HEK293T (cell line): Measurements from ENCODE around the gene CCDC80.

ENCODE experiments used
- CTCF ChIA-PET: fragments of 350-600 bp; formaldehyde crosslinking; extraction: SDS; loops from one replicate; lab custom pipeline; 2021; ENCODE audit warnings: antibody characterized with exemption, inconsistent platforms; lab: Yijun Ruan, JAX
- POLR2A ChIA-PET: fragments of 350-600 bp; formaldehyde crosslinking; extraction: SDS; loops from one replicate; lab custom pipeline; 2020; ENCODE audit warnings: antibody characterized with exemption, inconsistent platforms; lab: Yijun Ruan, JAX
- DNase-seq: peaks from one replicate; pipeline ENCODE4 v3.0.0; 2012; ENCODE audit warnings: mixed read lengths; ENCODE audit errors: extremely low spot score
- ARNT ChIP-seq: fragments of 450-650 bp; IDR thresholded peaks from 2 replicates; pipeline ENCODE4 v1.6.1; 2017; ENCODE audit warnings: mild to moderate bottlenecking
- BHLHE40 ChIP-seq: fragments of 450-650 bp; IDR thresholded peaks from 2 replicates; pipeline ENCODE4 v1.6.1; 2016; ENCODE audit warnings: mild to moderate bottlenecking, moderate library complexity, borderline replicate concordance
- CTBP1 ChIP-seq: fragments of 450-650 bp; IDR thresholded peaks from 2 replicates; pipeline ENCODE4 v1.6.1; 2016; ENCODE audit warnings: borderline replicate concordance
- ELF4 ChIP-seq: fragments of 450-650 bp; IDR thresholded peaks from 2 replicates; pipeline ENCODE4 v1.6.1; 2017; ENCODE audit warnings: antibody characterized with exemption
- FOXA1 ChIP-seq: fragments of 450-650 bp; IDR thresholded peaks from 2 replicates; pipeline ENCODE4 v1.6.1; 2016; ENCODE audit warnings: mild to moderate bottlenecking
- FOXK2 ChIP-seq: fragments of 450-650 bp; IDR thresholded peaks from 2 replicates; pipeline ENCODE4 v1.6.1; 2016; ENCODE audit warnings: mild to moderate bottlenecking
- FOXM1 ChIP-seq: fragments of 450-650 bp; IDR thresholded peaks from 2 replicates; pipeline ENCODE4 v1.6.1; 2017; ENCODE audit warnings: mild to moderate bottlenecking, borderline replicate concordance
- HDGF ChIP-seq: fragments of 450-650 bp; IDR thresholded peaks from 2 replicates; pipeline ENCODE4 v1.6.1; 2017; ENCODE audit warnings: antibody characterized with exemption, borderline replicate concordance
- L3MBTL2 ChIP-seq: fragments of 450-650 bp; conservative IDR thresholded peaks from 2 replicates; pipeline ENCODE4 v1.6.1; 2016; ENCODE audit warnings: mild to moderate bottlenecking
- LEF1 ChIP-seq: fragments of 450-650 bp; IDR thresholded peaks from 2 replicates; pipeline ENCODE4 v1.6.1; 2017; ENCODE audit warnings: mild to moderate bottlenecking, borderline replicate concordance
- NFRKB ChIP-seq: fragments of 450-650 bp; IDR thresholded peaks from 2 replicates; pipeline ENCODE4 v1.6.1; 2016; ENCODE audit warnings: mild to moderate bottlenecking, moderate library complexity
- PKNOX1 ChIP-seq: fragments of 450-650 bp; IDR thresholded peaks from 2 replicates; pipeline ENCODE4 v1.6.1; 2016
- SP1 ChIP-seq: fragments of 450-650 bp; IDR thresholded peaks from 2 replicates; pipeline ENCODE4 v1.6.1; 2017
- SUZ12 ChIP-seq: fragments of 450-650 bp; IDR thresholded peaks from 2 replicates; pipeline ENCODE4 v1.6.1; 2016; ENCODE audit warnings: mild to moderate bottlenecking
- TARDBP ChIP-seq: fragments of 450-650 bp; IDR thresholded peaks from 2 replicates; pipeline ENCODE4 v1.6.1; 2016
- ZNF384 ChIP-seq: fragments of 450-650 bp; IDR thresholded peaks from 2 replicates; pipeline ENCODE4 v1.6.1; 2016

Gene CCDC80

GRCh38 chr3:112602217-112602838 is 38.6 kb downstream of the CCDC80 start:
- TF ChIP-seq FOXK2 (no peak), BHLHE40 (no peak), ZNF384 (no peak), HDGF (no peak), ELF4 (no peak), CTBP1 (no peak), PKNOX1 (no peak), FOXA1 (no peak), LEF1 (no peak), SUZ12 (no peak), TARDBP (no peak), L3MBTL2 (no peak), FOXM1 (no peak), SP1 (no peak), NFRKB (no peak), ARNT (no peak)
- POLR2A ChIA-PET = interaction anchor here (0.9 kb wide), 1 partner anchor 40 kb away, joined by 4 read pairs; the partner anchor contains the start of genes ATG3 and SLC35A5
- CTCF ChIA-PET = no interaction called here
- no peak for DNase-seq

DNA sequence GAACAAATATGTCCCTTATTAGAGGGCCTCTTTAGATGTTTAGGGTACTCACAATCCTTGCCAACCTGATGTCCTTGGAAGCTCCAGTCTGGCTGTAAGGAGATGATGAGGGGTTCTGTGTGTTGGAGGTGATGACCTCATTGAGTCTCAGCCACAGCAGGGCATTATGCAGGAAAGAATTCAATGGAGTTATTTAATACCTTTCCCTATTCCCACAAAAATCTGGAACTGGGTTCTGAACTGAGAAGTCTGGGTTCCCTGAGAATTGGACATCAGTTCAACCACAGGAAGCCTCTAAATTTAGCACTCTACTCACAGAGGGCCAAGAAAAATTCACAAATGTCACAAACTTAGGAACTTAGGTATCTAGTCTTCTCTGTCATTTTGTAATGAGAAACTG is 42.2 kb downstream of the CCDC80 start:
- TF ChIP-seq HDGF (no peak), BHLHE40 (no peak), ELF4 (no peak), SUZ12 (no peak), LEF1 (no peak), SP1 (no peak)
- no peak for DNase-seq
- POLR2A ChIA-PET = no interaction called here
- CTCF ChIA-PET = interaction anchor here (1.0 kb wide), 1 partner anchor 215 kb away, joined by 3 read pairs; no protein-coding TSS in a partner anchor

- TF ChIP-seq SUZ12 = no peak
- TF ChIP-seq TARDBP = no peak
- TF ChIP-seq NFRKB = no peak
- no peak for TF ChIP-seq SP1
- TF ChIP-seq LEF1 = no peak
- ChIA-PET CTCF (interaction anchor here (1.0 kb wide), 1 partner anchor 216 kb away, joined by 3 read pairs; no protein-coding TSS in a partner anchor), POLR2A (no interaction called here)
- no peak for DNase-seq
These were observed 43.0 kb downstream of the CCDC80 start for GRCh38 chr3:112597945-112598344.

GRCh38 chr3:112594856-112595255 is 46.1 kb downstream of the CCDC80 start:
- ChIA-PET CTCF (no interaction called here), POLR2A (no interaction called here)
- no peak for DNase-seq
- TF ChIP-seq ARNT (no peak), TARDBP (no peak), ELF4 (no peak), HDGF (no peak), BHLHE40 (no peak), FOXM1 (no peak), FOXA1 (no peak), ZNF384 (no peak), CTBP1 (no peak), SP1 (no peak), L3MBTL2 (no peak), LEF1 (no peak), NFRKB (no peak), FOXK2 (no peak), SUZ12 (no peak), PKNOX1 (no peak)

- DNase-seq = no peak
- no peak for TF ChIP-seq FOXM1
- TF ChIP-seq FOXA1 = no peak
- TF ChIP-seq CTBP1 = no peak
- TF ChIP-seq PKNOX1 = no peak
- no peak for TF ChIP-seq TARDBP
- TF ChIP-seq SUZ12 = no peak
- no peak for TF ChIP-seq BHLHE40
- no peak for TF ChIP-seq ELF4
- TF ChIP-seq LEF1 = no peak
- TF ChIP-seq ZNF384 = no peak
- no peak for TF ChIP-seq FOXK2
- TF ChIP-seq HDGF = no peak
- TF ChIP-seq NFRKB = no peak
- CTCF ChIA-PET = no interaction called here
- POLR2A ChIA-PET = no interaction called here
These were observed 47.7 kb downstream of the CCDC80 start for GRCh38 chr3:112593258-112593657.

DNA sequence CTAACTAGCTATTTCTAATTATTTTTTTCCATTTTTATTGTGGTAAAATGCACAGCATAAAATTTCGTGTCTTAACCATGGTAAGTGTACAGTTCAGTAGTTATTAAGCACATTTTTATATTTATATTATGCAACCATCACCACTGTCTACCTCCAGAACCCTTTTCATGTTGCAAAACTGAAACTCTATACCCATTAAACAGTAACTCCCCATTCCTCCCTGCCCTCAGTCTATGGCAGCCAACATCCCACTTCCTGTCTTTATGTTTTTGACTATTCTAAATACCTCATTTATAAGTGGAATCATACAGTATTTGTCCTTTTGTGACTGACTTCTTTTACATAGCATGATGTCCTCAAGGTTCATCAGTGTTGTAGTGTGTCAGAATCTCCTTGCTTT is 53.6 kb downstream of the CCDC80 start:
- no peak for TF ChIP-seq HDGF
- no peak for TF ChIP-seq FOXA1
- TF ChIP-seq SP1 = no peak
- no peak for TF ChIP-seq FOXM1
- POLR2A ChIA-PET = no interaction called here
- CTCF ChIA-PET = no interaction called here
- no peak for DNase-seq
